Inferior parietal cortex (tissue), 1 donor: Measurements from ENCODE around the gene CGREF1.
A peak's percentile ranks its signal among the peaks of the same experiment; 100 is the strongest.
"Not testable (repeated sequence)": the region's sequence is repeated elsewhere in the genome, so short reads cannot be mapped to it uniquely, and the experiment has no call there.

ENCODE experiments used
- DNase-seq: peaks from one replicate; pipeline ENCODE4 v3.0.0-alpha.2; 2016; ENCODE audit errors: extremely low spot score

Gene CGREF1

GRCh38 chr2:27088634-27089033 lies 30.3 kb downstream of the CGREF1 start:
- DNase-seq: no peak

- DNase-seq: no peak
Measured at GRCh38 chr2:27087823-27088410, 31.0 kb downstream of the CGREF1 start.

- DNase-seq: no peak
Measured at GRCh38 chr2:27086724-27087593, 32.0 kb downstream of the CGREF1 start, which contains the start of gene KHK. Gene KHK (plus strand): TSS chr2:27086772. CDS start chr2:27087260, 488 bp downstream.

- peak; percentile 94 for DNase-seq
Measured at GRCh38 chr2:27086090-27086723, 32.7 kb downstream of the CGREF1 start.

GRCh38 chr2:27085673-27086089 lies 33.2 kb downstream of the CGREF1 start:
- peak; percentile 55 for DNase-seq

GRCh38 chr2:27085062-27085672 lies 33.8 kb downstream of the CGREF1 start:
- DNase-seq: no peak

GRCh38 chr2:27084297-27085061 lies 34.4 kb downstream of the CGREF1 start:
- DNase-seq: no peak

- no peak for DNase-seq
Measured at GRCh38 chr2:27083410-27084296, 35.3 kb downstream of the CGREF1 start.

GRCh38 chr2:27082773-27083409 lies 36.0 kb downstream of the CGREF1 start:
- no peak for DNase-seq

- DNase-seq: no peak
Measured at GRCh38 chr2:27081984-27082772, 36.8 kb downstream of the CGREF1 start.

GRCh38 chr2:27080603-27080936 lies 38.4 kb downstream of the CGREF1 start:
- no peak for DNase-seq

GRCh38 chr2:27080140-27080469 lies 38.8 kb downstream of the CGREF1 start:
- DNase-seq: no peak

GRCh38 chr2:27079233-27080139 lies 39.4 kb downstream of the CGREF1 start:
- DNase-seq: no peak

GRCh38 chr2:27078267-27079194 lies 40.4 kb downstream of the CGREF1 start, which contains the start of gene EMILIN1:
Gene EMILIN1 (plus strand): TSS chr2:27078615. CDS start chr2:27079066, 451 bp downstream.
- DNase-seq: no peak

- DNase-seq: no peak
Measured at GRCh38 chr2:27077231-27077630, 41.7 kb downstream of the CGREF1 start.

- DNase-seq: no peak
Measured at GRCh38 chr2:27076323-27076722, 42.6 kb downstream of the CGREF1 start.

GRCh38 chr2:27075566-27075871 lies 43.4 kb downstream of the CGREF1 start:
- not testable (repeated sequence) for DNase-seq
